Raji (cell line): Measurements from ENCODE around the gene LDAH.

Experiments used
- POLR2A ChIP-seq: IDR thresholded peaks from 2 replicates; pipeline ENCODE4 v1.6.1; 2011; ENCODE audit warnings: low read depth, low read length, control low read depth; ENCODE audit not compliant: insufficient read depth

The LDAH gene

GRCh38 chr2:20677301-20678085, 145.4 kb downstream of the LDAH start:
- no peak for TF ChIP-seq POLR2A

GRCh38 chr2:20676353-20677215, 146.3 kb downstream of the LDAH start:
- no peak for TF ChIP-seq POLR2A

DNA sequence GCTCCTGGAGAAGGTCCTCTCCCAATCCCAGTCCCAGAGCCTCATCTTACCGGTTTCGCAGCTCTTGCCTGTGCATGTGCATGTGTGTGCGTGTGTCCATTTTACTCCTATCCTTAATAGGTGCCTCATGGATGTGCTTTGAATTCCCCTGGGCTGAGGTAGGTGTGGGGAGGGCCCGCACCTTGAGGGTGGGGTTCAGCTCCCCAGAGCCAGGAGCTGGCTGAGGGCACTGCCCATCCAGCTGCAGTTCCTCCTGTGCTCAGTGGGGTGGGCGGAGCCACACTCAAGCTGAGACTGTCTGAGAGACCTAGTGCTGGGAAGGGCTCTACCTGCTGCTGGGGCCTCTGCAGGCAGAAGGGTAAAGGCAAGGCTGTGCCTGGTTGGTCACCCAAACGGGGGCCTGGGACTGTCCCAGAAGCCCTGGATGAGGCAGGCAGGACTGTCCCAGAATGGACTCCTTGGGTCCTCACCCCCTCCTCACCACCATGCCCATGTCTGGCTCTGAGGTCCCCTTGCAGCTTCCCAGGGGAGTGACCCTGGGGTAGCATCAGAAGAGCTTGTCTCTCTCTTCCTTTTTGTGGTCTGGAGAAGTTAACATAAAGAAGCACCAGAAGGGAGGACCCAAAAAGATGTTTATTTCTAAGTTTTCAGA, 147.1 kb downstream of the LDAH start:
- TF ChIP-seq POLR2A, result no peak

DNA sequence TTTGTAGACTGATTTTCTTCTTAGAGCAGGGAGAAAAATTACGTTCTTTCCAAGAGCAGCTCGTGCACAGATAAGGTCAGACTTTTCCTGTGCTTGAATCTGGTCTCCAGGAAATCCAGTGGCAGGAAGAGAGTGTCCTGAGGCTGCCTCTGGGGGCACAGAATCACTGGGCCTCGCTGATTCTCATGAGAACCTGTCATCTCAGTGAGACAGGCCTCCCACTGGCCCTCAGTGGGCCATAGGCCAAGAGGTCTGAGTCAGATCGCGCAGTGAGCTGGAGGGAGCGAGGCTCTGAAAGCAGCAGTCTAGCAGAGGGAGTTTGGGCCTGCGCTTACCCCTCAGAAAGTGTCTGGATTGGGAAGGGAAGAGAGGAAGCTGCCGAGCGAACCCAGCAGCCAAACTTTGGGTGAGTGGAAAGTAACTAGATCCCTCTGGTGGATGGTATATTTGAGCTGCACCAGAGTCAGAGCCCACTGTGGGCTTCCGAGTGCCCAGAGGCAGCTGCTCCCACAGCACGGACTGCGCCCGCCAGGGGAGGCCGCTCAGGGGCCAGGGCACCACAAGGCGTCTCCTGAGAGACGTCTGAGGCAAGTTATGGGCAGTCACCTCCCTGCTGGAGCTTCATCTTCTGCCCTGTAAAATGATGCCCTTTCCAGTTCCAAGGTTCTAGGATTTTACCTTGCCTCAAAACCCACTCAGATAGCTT, 147.8 kb downstream of the LDAH start:
- no peak for TF ChIP-seq POLR2A

DNA sequence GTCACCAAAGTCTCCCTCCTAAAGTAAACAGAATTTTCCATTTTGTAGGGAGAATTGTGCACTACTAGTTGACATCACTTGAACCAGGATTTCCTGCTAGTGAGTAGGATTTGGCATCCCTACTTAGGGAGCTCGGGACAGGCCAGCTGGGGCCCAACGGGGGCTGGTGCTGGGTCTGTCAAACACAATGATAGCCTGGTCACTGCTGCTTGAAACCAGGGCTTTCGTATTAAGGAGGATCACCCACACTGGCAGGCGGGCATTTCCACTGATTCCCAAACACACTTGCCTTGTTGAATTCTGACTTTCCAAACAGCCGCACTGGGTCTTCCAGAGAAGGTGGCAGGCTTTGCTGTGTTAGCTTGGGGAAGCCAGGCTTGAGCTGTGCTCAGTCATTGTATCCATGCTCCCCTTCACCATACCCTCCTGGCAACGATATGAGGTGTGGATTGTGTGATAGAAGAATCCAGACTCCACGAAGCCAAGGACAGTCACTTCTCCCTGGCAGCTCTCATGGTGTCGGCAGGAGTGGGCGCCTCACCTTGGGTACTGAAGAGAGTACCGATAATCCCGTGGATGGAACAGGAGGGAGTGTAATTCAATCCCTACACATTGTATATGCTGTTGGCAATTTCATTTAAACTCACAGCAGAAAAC, 148.5 kb downstream of the LDAH start:
- TF ChIP-seq POLR2A, result no peak

- TF ChIP-seq POLR2A, result no peak
Observed at GRCh38 chr2:20673686-20674308, 149.1 kb downstream of the LDAH start.

- no peak for TF ChIP-seq POLR2A
Observed at GRCh38 chr2:20672201-20672951, 150.5 kb downstream of the LDAH start.

- TF ChIP-seq POLR2A, result no peak
Observed at GRCh38 chr2:20671736-20672080, 151.2 kb downstream of the LDAH start.

GRCh38 chr2:20671036-20671735, 151.7 kb downstream of the LDAH start:
- no peak for TF ChIP-seq POLR2A

GRCh38 chr2:20670315-20671035, 152.4 kb downstream of the LDAH start:
- no peak for TF ChIP-seq POLR2A

- no peak for TF ChIP-seq POLR2A
Observed at GRCh38 chr2:20669562-20670314, 153.2 kb downstream of the LDAH start.
